Esophagus mucosa (tissue), 1 donor: Measurements from ENCODE around the gene PWWP2B. TPM values are rescaled to one million over a fixed set of nuclear protein-coding genes. Genes with fewer than 3 reads are reported as not detected.
"Not testable (repeated sequence)": the region's sequence is repeated elsewhere in the genome, so short reads cannot be mapped to it uniquely, and the experiment has no call there.

Experiments
- ATAC-seq: fragments of 200-7000 bp; cut with Tn5 transposase; one replicate; pipeline ENCODE4 v1.9.1; 2020
- total RNA-seq: library from RNA; stranded (reverse); gene quantifications from one replicate; pipeline ENCODE4 v1.2.4, GENCODE V29; 2023
- donor health status: DM: yes; HTN: yes; CAD: no.

Gene PWWP2B
- total RNA-seq, 1 donor from 2014 or later: 14.6 TPM

- ATAC-seq: peak; percentile 16
Measured at GRCh38 chr10:132382231-132382922, 14.6 kb upstream of the PWWP2B start.

GRCh38 chr10:132383101-132383500 is 13.9 kb upstream of the PWWP2B start:
- ATAC-seq: no peak

- no peak for ATAC-seq
Measured at GRCh38 chr10:132383751-132384196, 13.2 kb upstream of the PWWP2B start.

- ATAC-seq: no peak
Measured at GRCh38 chr10:132384618-132385388, 12.2 kb upstream of the PWWP2B start.

- no peak for ATAC-seq
Measured at GRCh38 chr10:132385389-132385667, 11.7 kb upstream of the PWWP2B start.

- no peak for ATAC-seq
Measured at GRCh38 chr10:132385721-132386418, 11.1 kb upstream of the PWWP2B start.

DNA sequence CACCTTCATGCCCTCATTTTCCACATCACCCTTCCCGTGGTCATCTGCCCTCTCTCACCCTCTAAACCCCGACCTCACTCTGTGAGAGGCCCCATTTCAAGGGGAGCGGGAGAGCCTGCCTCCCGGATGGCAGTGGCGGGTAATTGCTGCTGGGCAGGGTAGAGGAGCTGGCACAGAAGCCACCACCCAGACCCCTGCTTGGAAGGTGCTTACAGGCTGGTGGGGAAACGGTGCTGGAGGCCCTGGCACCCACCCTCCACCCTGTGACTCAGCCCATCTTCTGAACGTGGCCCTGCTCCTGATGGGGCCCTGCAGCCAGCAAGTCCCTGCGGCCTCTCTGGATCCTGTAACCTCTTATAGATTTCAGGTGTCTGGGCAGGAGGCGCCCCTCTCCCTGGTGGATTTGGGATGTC is 10.6 kb upstream of the PWWP2B start:
- no peak for ATAC-seq

DNA sequence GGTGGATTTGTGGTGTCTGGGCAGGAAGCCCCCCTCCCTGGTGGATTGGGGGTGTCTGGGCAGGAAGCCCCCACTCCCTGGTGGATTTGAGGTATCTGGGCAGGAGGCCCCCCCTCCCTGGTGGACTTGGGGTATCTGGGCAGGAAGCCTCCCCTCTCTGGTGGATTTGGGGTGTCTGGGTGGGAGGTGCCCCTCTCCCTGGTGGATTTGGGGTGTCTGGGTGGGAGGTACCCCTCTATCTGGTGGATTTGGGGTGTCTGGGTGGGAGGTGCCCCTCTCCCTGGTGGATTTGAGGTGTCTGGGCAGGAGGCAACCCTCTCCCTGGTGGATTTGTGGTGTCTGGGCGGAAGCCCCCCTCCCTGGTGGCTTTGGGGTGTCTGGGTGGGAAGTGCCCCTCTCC is 10.1 kb upstream of the PWWP2B start:
- not testable (repeated sequence) for ATAC-seq

DNA sequence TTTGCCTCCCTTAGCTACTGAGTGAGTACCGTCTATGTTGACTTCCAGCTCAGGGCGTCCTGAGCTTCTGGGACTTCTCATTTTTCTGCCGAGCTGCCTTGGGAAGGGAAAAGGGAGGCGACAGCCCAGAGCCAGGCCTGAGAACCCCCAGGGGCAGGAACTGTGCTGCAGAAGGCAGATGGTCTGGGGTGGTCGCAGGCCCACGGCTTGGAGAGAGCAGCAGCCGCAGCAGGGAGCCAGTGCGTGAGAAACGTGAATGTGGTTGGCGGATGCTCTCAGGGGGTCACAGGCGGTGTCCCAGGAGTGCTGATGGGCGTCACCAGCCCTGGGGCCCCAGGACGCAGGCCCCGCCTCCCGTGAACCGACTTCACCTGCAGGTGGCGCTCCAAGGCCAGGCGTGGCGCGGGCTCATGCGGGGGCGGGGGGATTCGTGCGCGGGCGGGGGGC is 9.2 kb upstream of the PWWP2B start:
- ATAC-seq: peak; percentile 66

DNA sequence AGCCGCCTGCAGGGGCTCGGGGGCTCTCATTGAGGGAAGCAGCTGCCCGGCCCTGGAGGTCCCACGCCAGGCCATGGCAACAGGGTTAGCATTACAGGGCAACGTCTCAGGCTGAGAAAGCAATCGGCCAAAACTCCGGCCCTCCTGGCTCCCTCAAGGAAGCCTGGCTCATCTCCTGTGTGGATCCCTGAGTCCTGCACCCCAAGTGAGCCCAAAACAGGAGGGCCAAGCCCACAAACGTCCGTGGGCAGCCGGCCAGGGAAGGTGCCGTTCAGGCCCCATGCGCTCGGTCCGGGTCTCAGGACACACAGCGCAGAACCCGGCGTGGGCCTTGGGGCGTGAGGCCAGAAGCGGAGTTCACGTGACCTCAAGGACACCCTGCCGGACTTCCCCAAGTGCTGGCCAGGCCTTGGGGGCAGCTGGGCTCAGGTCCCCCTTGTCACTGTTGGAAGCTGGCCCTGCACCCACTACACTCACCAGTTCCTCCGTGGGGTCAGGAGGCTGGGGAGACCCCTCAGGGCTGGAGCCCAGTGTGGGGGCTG is 8.0 kb upstream of the PWWP2B start:
- peak; percentile 5 for ATAC-seq

- ATAC-seq: peak; percentile 15
Measured at GRCh38 chr10:132389433-132390169, 7.4 kb upstream of the PWWP2B start.

DNA sequence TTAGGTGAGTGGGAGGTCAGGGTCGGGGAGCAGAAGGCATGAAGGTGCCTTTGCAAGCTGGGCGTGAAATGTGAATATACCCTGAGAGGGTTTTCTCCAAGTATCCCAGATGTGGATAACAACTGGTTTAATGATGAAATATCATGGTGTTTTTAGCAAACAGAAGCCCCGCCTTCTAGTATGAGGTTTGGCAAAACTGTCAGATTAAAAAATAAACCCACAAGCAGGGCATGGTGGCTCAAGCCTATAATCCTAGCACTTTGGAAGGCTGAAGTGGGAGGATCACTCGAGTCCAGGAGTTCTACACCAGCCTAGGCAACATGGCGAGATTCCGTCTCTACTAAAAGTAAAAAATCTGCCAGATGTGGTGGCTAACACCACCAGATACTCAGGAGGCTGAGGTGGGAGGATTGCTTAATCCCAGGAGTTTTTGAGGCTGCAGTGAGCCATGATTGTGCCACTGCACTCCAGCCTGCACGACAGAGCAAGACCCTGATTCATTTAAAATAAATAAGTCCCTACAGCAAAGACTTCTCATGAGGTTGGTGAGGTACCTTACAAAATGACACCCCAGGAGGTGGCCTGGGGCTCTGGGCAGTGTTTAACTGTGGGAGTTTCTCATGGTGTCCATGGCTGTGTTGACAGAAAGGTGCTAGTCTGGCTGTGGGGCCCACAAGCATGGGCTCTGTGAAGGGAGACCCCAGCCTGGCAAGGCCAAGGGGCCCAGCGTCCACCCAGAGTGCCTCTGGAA is 6.7 kb upstream of the PWWP2B start:
- no peak for ATAC-seq

GRCh38 chr10:132390921-132391675 is 5.9 kb upstream of the PWWP2B start:
- ATAC-seq: no peak

GRCh38 chr10:132391676-132392020 is 5.4 kb upstream of the PWWP2B start:
- no peak for ATAC-seq

- no peak for ATAC-seq
Measured at GRCh38 chr10:132392184-132392800, 4.7 kb upstream of the PWWP2B start.

- no peak for ATAC-seq
Measured at GRCh38 chr10:132392811-132393694, 3.9 kb upstream of the PWWP2B start.

DNA sequence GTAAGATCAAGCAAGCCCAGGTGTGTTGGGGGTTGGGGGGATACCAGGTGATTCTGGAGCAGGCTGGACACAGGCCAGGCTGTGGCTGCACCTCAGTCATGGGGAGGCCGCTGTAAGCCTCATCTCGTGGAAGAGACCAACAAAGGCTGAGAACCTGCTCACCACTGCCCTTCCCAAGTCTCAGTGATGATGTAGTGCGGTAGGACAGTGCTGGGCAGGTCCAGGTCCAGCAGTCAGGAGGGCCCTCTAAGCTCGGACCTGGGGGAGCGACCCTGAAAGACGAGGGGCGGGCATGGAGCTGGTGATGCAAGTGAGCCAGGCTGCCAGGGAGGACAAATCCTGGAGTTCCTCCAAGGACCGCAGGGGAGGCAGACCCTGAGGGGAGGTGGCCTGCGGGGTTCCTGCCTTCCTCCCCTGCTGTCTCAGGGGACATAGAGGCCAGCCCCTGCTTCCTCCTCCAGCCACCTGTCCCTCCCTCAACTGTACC is 3.3 kb upstream of the PWWP2B start:
- ATAC-seq: no peak

GRCh38 chr10:132394201-132394811 is 2.7 kb upstream of the PWWP2B start:
- ATAC-seq: no peak
